GM19240 (cell line): ENCODE results near the gene GNS.
"Not testable (repeated sequence)": the region's sequence is repeated elsewhere in the genome, so short reads cannot be mapped to it uniquely, and the experiment has no call there.

Experiments
- DNase-seq: peaks from one replicate; pipeline ENCODE4 v3.0.0; 2011; ENCODE audit warnings: low spot score; ENCODE audit not compliant: insufficient read length

GNS gene

GRCh38 chr12:64780132-64780530, 20.9 kb upstream of the GNS start:
- DNase-seq: no peak

GRCh38 chr12:64779354-64779974, 20.3 kb upstream of the GNS start:
- no peak for DNase-seq

- not testable (repeated sequence) for DNase-seq
Observed at GRCh38 chr12:64775147-64775736, 16.0 kb upstream of the GNS start.

- DNase-seq: no peak
Observed at GRCh38 chr12:64773386-64773785, 14.2 kb upstream of the GNS start.

- no peak for DNase-seq
Observed at GRCh38 chr12:64767495-64767894, 8.3 kb upstream of the GNS start.

GRCh38 chr12:64760808-64761573, 1.8 kb upstream of the GNS start:
- DNase-seq: no peak

GRCh38 chr12:64757771-64758170, 1.4 kb downstream of the GNS start:
- DNase-seq: no peak

GRCh38 chr12:64756376-64756775, 2.8 kb downstream of the GNS start:
- no peak for DNase-seq

GRCh38 chr12:64753427-64753826, 5.8 kb downstream of the GNS start:
- no peak for DNase-seq

- no peak for DNase-seq
Observed at GRCh38 chr12:64752833-64753238, 6.4 kb downstream of the GNS start.

GRCh38 chr12:64752032-64752431, 7.2 kb downstream of the GNS start:
- DNase-seq: no peak

- no peak for DNase-seq
Observed at GRCh38 chr12:64749461-64750200, 9.6 kb downstream of the GNS start.

GRCh38 chr12:64747695-64748094, 11.5 kb downstream of the GNS start:
- DNase-seq: no peak

- no peak for DNase-seq
Observed at GRCh38 chr12:64746663-64747062, 12.5 kb downstream of the GNS start.

GRCh38 chr12:64745980-64746379, 13.2 kb downstream of the GNS start:
- no peak for DNase-seq

- DNase-seq: no peak
Observed at GRCh38 chr12:64745259-64745807, 13.9 kb downstream of the GNS start.

- no peak for DNase-seq
Observed at GRCh38 chr12:64744422-64745258, 14.6 kb downstream of the GNS start.

- no peak for DNase-seq
Observed at GRCh38 chr12:64743206-64743605, 16.0 kb downstream of the GNS start.

GRCh38 chr12:64742416-64742815, 16.8 kb downstream of the GNS start:
- no peak for DNase-seq

- no peak for DNase-seq
Observed at GRCh38 chr12:64740646-64741045, 18.6 kb downstream of the GNS start.

- no peak for DNase-seq
Observed at GRCh38 chr12:64739778-64740177, 19.4 kb downstream of the GNS start.
